Activated naive CD4-positive, alpha-beta T cell treated with anti-CD3 and anti-CD28 coated beads, Interleukin-2, amount 50 U/mL, for 24 hours (primary cell): ENCODE results near the gene ZNF462.

ENCODE experiments used
- H3K27ac Mint-ChIP-seq: one replicate; pipeline ENCODE4 v1.8.0; 2021; ENCODE audit warnings: mild to moderate bottlenecking, mixed read lengths
- H3K27me3 Mint-ChIP-seq: one replicate; pipeline ENCODE4 v1.8.0; 2021; ENCODE audit warnings: mixed read lengths
- H3K36me3 Mint-ChIP-seq: one replicate; pipeline ENCODE4 v1.8.0; 2021; ENCODE audit warnings: mixed read lengths
- H3K4me1 Mint-ChIP-seq: one replicate; pipeline ENCODE4 v1.8.0; 2021; ENCODE audit warnings: mixed read lengths
- H3K4me3 Mint-ChIP-seq: one replicate; pipeline ENCODE4 v1.8.0; 2021; ENCODE audit warnings: mild to moderate bottlenecking, mixed read lengths
- H3K9me3 Mint-ChIP-seq: one replicate; pipeline ENCODE4 v1.8.0; 2021; ENCODE audit warnings: mixed read lengths

ZNF462 gene

GRCh38 chr9:107054146-107054545, 191.2 kb downstream of the ZNF462 start:
- H3K27me3 Mint-ChIP-seq = no peaks in the 10 kb centered on the region
- H3K9me3 Mint-ChIP-seq = no peaks in the 10 kb centered on the region
- no peaks in the 10 kb centered on the region for H3K36me3 Mint-ChIP-seq
- no peak overlapping the region for H3K4me3 Mint-ChIP-seq
- no peaks in the 10 kb centered on the region for H3K4me1 Mint-ChIP-seq
- H3K27ac Mint-ChIP-seq = no peak overlapping the region

- Mint-ChIP-seq H3K27ac (no peak overlapping the region), H3K4me1 (no peaks in the 10 kb centered on the region), H3K4me3 (no peak overlapping the region), H3K27me3 (no peaks in the 10 kb centered on the region), H3K9me3 (no peaks in the 10 kb centered on the region), H3K36me3 (no peaks in the 10 kb centered on the region)
Measured at GRCh38 chr9:107059220-107059619, 196.3 kb downstream of the ZNF462 start.

- Mint-ChIP-seq H3K4me1 (no peaks in the 10 kb centered on the region), H3K27me3 (no peaks in the 10 kb centered on the region), H3K27ac (no peak overlapping the region), H3K36me3 (no peaks in the 10 kb centered on the region), H3K9me3 (no peaks in the 10 kb centered on the region), H3K4me3 (no peak overlapping the region)
Measured at GRCh38 chr9:107060062-107060461, 197.1 kb downstream of the ZNF462 start.
